ENCODE measurements around the gene FUCA2. TPM values are rescaled to one million over a fixed set of nuclear protein-coding genes. Genes with fewer than 3 reads are reported as not detected.

FUCA2 gene
- total and polyA plus RNA-seq, 7 donors: 14.9 to 51.4 (median 22.7) TPM

DNA sequence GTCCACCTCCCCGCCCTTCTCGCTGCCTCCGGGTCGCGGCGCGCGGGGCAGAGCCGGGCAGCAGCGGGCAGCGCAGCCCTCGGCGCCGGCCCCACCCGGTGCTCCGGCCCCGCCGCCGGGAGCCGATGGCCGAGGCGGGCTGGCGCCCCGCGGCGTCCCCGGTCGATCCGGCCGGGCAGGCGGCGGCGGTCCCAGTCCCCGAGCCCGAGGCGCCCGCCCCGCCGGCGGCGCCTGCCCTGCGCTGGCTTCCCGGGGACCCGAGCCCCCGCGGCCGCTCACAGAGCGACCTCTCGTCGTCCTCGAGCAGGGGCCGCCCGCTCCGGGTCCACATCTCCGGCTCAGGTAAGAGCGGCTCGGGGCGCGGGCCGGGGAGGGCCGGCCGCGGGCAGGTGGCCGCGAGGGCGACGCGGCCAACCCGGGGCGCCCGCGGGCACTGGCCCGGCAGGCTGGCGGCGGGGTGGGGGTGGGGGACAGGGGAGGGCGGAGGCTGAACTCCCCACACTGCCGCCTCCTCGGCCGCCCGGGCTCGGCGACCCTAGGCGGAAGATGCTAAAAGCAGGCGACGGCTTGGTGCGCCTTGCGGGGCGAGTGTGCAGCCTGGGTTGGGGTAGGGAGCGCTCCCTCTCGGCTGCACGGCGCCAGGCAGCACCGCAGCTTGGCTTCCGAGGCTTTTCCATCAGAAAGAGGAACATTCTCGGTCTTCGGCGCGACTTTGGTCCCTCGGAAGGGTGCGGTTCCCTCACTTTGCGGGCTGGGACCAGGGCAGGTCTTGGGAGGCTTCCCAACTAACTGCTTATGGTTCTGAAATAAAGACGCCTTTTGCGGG lies 25.6 kb upstream of the FUCA2 start:
- DNase-seq: peak; percentile 79
- H3K27ac ChIP-seq: peak overlapping the region; percentile 50 to 69 (median 64)
- no peaks in the 10 kb centered on the region for H3K36me3 ChIP-seq
- H3K27me3 ChIP-seq: no peaks in the 10 kb centered on the region
- H3K9me3 ChIP-seq: no peaks in the 10 kb centered on the region
- 0 to 1% methylated on average over 103 of the region's 103 CpGs for WGBS, 2 donors
- intact Hi-C loops (cut with DNase I): no loop called here
- TF ChIP-seq POLR2A (IDR thresholded peaks at IDR 0.05) (no peak), CTCF (IDR thresholded peaks at IDR 0.05) (peak in 1 of 4 experiments; percentile 29), POLR2AphosphoS5 (IDR thresholded peaks at IDR 0.05) (no peak), EP300 (IDR thresholded peaks at IDR 0.05) (no peak)
- peak overlapping the region; percentile 37 to 64 (median 59) for H3K4me3 ChIP-seq
- H3K4me1 ChIP-seq: peaks cover 0 to 15% (median 9%) of the 10 kb centered on the region in 4 donors

- H3K36me3 ChIP-seq: no peaks in the 10 kb centered on the region
- H3K27ac ChIP-seq: peak overlapping the region; percentile 50 to 69 (median 64)
- intact Hi-C loops (cut with DNase I): no loop called here
- no peaks in the 10 kb centered on the region for H3K9me3 ChIP-seq
- DNase-seq: no peak
- peaks cover 0 to 15% (median 9%) of the 10 kb centered on the region in 4 donors for H3K4me1 ChIP-seq
- no peak for TF ChIP-seq POLR2A (IDR thresholded peaks at IDR 0.05)
- no peak for TF ChIP-seq POLR2AphosphoS5 (IDR thresholded peaks at IDR 0.05)
- no peak for TF ChIP-seq EP300 (IDR thresholded peaks at IDR 0.05)
- TF ChIP-seq CTCF (IDR thresholded peaks at IDR 0.05): no peak
- no peaks in the 10 kb centered on the region for H3K27me3 ChIP-seq
- peak overlapping the region; percentile 33 to 64 (median 59) for H3K4me3 ChIP-seq
- 1 to 2% methylated on average over 27 of the region's 27 CpGs for WGBS, 2 donors
Measured at GRCh38 chr6:143536461-143536865, 24.9 kb upstream of the FUCA2 start.

GRCh38 chr6:143535189-143535614 lies 23.7 kb upstream of the FUCA2 start:
- Histone ChIP-seq H3K4me3 (no peak overlapping the region), H3K4me1 (peaks cover 0 to 15% (median 9%) of the 10 kb centered on the region in 4 donors), H3K9me3 (no peaks in the 10 kb centered on the region), H3K27ac (no peak overlapping the region), H3K36me3 (no peaks in the 10 kb centered on the region), H3K27me3 (no peaks in the 10 kb centered on the region)
- intact Hi-C loops (cut with DNase I): no loop called here
- 32 to 76% methylated on average over 5 of the region's 5 CpGs for WGBS, 2 donors
- no peak for DNase-seq
- TF ChIP-seq POLR2A (IDR thresholded peaks at IDR 0.05): no peak
- no peak for TF ChIP-seq POLR2AphosphoS5 (IDR thresholded peaks at IDR 0.05)
- TF ChIP-seq CTCF (IDR thresholded peaks at IDR 0.05): no peak
- no peak for TF ChIP-seq EP300 (IDR thresholded peaks at IDR 0.05)

DNA sequence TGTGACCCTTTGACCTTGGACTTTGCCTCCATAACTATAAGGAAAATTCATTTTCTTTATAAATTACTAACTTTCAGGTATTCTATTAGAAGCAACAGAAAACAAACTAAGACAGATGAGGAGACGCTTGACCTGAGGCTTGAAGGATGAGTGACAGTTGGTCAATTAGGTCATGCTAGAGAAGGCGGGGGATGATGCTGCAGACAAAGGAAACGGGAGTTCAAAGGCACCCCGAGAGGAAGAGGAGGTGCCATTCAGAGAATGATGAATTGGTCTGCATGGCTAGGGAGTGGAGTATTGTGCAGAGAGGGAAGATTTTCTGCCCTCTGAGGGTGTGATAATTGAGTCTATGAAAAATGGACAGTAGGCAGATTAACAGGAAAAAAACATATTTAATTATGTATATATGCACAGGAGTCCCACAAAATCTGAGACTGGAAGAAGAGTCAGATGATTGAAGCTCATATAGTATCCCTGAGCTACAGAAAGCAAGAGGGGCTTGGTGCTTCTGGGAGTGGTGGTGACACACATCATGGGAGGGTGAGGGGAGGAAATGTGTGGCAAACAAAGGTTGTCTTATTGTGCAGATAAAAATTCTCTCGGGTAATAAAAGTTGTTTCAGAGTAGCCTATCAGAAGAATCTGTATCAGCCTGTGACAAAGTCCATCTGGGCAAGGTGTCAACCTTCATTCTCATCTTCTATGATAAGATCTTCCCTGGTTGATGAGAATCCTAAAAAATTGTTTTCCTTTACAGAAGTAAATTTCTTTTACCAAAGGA lies 20.4 kb upstream of the FUCA2 start:
- TF ChIP-seq POLR2A (IDR thresholded peaks at IDR 0.05) (no peak), CTCF (IDR thresholded peaks at IDR 0.05) (no peak), POLR2AphosphoS5 (IDR thresholded peaks at IDR 0.05) (no peak), EP300 (IDR thresholded peaks at IDR 0.05) (no peak)

More for the DNA sequence above, 20.4 kb upstream of the FUCA2 start:
- Histone ChIP-seq H3K9me3 (no peaks in the 10 kb centered on the region), H3K4me3 (no peak overlapping the region), H3K36me3 (no peaks in the 10 kb centered on the region), H3K27me3 (no peaks in the 10 kb centered on the region), H3K4me1 (peaks cover 0 to 8% (median 3%) of the 10 kb centered on the region in 4 donors), H3K27ac (no peak overlapping the region)
- intact Hi-C loops (cut with DNase I): no loop called here
- no peak for DNase-seq
- WGBS, 2 donors: 66 to 68% methylated on average over 5 of the region's 5 CpGs
